Measurements from ENCODE around the gene GBA3. TPM values are rescaled to one million over a fixed set of nuclear protein-coding genes. Genes with fewer than 3 reads are reported as not detected.

Gene GBA3
- total RNA-seq, 1 experiment from 2014 or later, result not detected

DNA sequence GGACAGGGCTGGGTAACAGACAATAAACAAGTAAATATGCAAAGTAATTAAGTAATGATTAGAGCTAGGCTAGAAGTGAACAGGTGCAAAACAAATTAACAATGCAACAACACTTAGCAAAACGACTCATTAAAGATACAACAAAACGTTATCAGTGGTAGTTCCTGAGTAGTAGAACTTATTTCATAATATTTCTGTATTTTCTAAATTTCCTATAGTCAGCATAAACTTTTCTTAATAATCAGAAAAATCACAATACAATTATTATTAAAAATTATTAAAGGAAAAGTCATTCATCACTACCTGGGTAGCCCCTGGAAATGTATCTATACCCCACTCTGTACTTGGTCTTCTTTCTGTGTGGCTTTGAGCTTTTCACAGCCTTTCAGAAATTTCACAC, 166.6 kb downstream of the GBA3 start:
- no peak overlapping the region for H2BK5ac ChIP-seq (ENCODE audit: insufficient read length, low read length)
- Mint-ChIP-seq H3K9me3 (peaks cover 0 to 5% of the 10 kb centered on the region in 2 experiments; a peak in 1 of 5 replicates), H3K27ac (no peak overlapping the region), H3K4me3 (no peak overlapping the region), H3K27me3 (ENCODE audit: low read depth) (no peaks in the 10 kb centered on the region), H3K36me3 (ENCODE audit: insufficient read depth in 1 of 3, low read depth in 3 of 3) (peaks cover 0 to 2% (median 0%) of the 10 kb centered on the region in 3 experiments; a peak in 1 of 7 replicates), H3K4me1 (no peaks in the 10 kb centered on the region)
- no peak overlapping the region for H3K9ac ChIP-seq (ENCODE audit: extremely low read depth, insufficient read length, low read length)
- H3K27ac ChIP-seq (ENCODE audit: insufficient read length, low read depth, low read length), result no peak overlapping the region
- no peak overlapping the region for H3K23ac ChIP-seq (ENCODE audit: insufficient read length, low read depth, low read length)
- no peaks in the 10 kb centered on the region for H3K9me3 ChIP-seq (ENCODE audit: control insufficient read depth, low read depth, low read length)
- H2AK5ac ChIP-seq (ENCODE audit: insufficient read length, low read length), result no peak overlapping the region
- H3K14ac ChIP-seq (ENCODE audit: insufficient read depth, low read length), result no peak overlapping the region
- no peak overlapping the region for H3K18ac ChIP-seq (ENCODE audit: insufficient read length, low read depth, low read length)
- no peak overlapping the region for H3K4ac ChIP-seq (ENCODE audit: low read depth, low read length)
- no peaks in the 10 kb centered on the region for H3K27me3 ChIP-seq (ENCODE audit: insufficient read depth, low read length)
- DNase-seq, result no peak
- TF ChIP-seq, protein P1, sequence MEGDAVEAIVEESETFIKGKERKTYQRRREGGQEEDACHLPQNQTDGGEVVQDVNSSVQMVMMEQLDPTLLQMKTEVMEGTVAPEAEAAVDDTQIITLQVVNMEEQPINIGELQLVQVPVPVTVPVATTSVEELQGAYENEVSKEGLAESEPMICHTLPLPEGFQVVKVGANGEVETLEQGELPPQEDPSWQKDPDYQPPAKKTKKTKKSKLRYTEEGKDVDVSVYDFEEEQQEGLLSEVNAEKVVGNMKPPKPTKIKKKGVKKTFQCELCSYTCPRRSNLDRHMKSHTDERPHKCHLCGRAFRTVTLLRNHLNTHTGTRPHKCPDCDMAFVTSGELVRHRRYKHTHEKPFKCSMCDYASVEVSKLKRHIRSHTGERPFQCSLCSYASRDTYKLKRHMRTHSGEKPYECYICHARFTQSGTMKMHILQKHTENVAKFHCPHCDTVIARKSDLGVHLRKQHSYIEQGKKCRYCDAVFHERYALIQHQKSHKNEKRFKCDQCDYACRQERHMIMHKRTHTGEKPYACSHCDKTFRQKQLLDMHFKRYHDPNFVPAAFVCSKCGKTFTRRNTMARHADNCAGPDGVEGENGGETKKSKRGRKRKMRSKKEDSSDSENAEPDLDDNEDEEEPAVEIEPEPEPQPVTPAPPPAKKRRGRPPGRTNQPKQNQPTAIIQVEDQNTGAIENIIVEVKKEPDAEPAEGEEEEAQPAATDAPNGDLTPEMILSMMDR (conservative IDR thresholded peaks at IDR 0.05), result no peak
- H3K4me2 ChIP-seq (ENCODE audit: insufficient read depth, insufficient read length, low read length), result no peak overlapping the region
- no CpG with 5 or more reads among the region's 2 CpGs for WGBS (ENCODE audit: extremely low coverage, insufficient read length, low lambda C conversion rate)
- H3K23me2 ChIP-seq (ENCODE audit: insufficient read length, low read depth, low read length, poor library complexity, severe bottlenecking), result no peaks in the 10 kb centered on the region
- no peak overlapping the region for H2BK20ac ChIP-seq (ENCODE audit: low read depth, low read length, poor library complexity, severe bottlenecking)
- no peak overlapping the region for H2BK12ac ChIP-seq (ENCODE audit: insufficient read length, low read depth, low read length)
- no peaks in the 10 kb centered on the region for H4K20me1 ChIP-seq (ENCODE audit: control insufficient read depth, insufficient read depth, insufficient read length)
- H4K5ac ChIP-seq (ENCODE audit: insufficient read length, low read depth, low read length), result no peak overlapping the region
- H4K91ac ChIP-seq (ENCODE audit: insufficient read length, low read depth, low read length), result no peak overlapping the region
- H3K4me1 ChIP-seq (ENCODE audit: insufficient read depth, low read length), result no peaks in the 10 kb centered on the region
- H2AFZ ChIP-seq (ENCODE audit: low read length), result no peak overlapping the region
- no peak overlapping the region for H3T11ph ChIP-seq (ENCODE audit: low read length)
- H3K79me2 ChIP-seq (ENCODE audit: insufficient read depth, low read length), result no peaks in the 10 kb centered on the region
- H3K79me1 ChIP-seq (ENCODE audit: insufficient read depth, low read depth, low read length, poor library complexity, severe bottlenecking), result no peaks in the 10 kb centered on the region
- H2BK15ac ChIP-seq (ENCODE audit: low read depth, low read length), result no peak overlapping the region
- no peak overlapping the region for H3K56ac ChIP-seq (ENCODE audit: insufficient read length, low read depth, low read length)
- no peak overlapping the region for H2BK120ac ChIP-seq (ENCODE audit: low read depth, low read length, poor library complexity, severe bottlenecking)
- no peak overlapping the region for H4K8ac ChIP-seq (replicated peaks; ENCODE audit: insufficient read length, low read depth, low read length)

Other genes starting within 250 kb of the GBA3 start
- 54.4 and 56.5 TPM in 2 replicates for gene ADGRA3, start 176.9 kb upstream of the GBA3 start, total RNA-seq (2021)